C1 segment of cervical spinal cord (tissue), 14 donors: ENCODE results near the gene SKIC2.
"Not testable (repeated sequence)": the region's sequence is repeated elsewhere in the genome, so short reads cannot be mapped to it uniquely, and the experiment has no call there.

Experiments used
- DNase-seq, 14 donors: peaks; one replicate each; lab custom pipeline; 2025; lab: John Stamatoyannopoulos, UW

The SKIC2 gene

DNA sequence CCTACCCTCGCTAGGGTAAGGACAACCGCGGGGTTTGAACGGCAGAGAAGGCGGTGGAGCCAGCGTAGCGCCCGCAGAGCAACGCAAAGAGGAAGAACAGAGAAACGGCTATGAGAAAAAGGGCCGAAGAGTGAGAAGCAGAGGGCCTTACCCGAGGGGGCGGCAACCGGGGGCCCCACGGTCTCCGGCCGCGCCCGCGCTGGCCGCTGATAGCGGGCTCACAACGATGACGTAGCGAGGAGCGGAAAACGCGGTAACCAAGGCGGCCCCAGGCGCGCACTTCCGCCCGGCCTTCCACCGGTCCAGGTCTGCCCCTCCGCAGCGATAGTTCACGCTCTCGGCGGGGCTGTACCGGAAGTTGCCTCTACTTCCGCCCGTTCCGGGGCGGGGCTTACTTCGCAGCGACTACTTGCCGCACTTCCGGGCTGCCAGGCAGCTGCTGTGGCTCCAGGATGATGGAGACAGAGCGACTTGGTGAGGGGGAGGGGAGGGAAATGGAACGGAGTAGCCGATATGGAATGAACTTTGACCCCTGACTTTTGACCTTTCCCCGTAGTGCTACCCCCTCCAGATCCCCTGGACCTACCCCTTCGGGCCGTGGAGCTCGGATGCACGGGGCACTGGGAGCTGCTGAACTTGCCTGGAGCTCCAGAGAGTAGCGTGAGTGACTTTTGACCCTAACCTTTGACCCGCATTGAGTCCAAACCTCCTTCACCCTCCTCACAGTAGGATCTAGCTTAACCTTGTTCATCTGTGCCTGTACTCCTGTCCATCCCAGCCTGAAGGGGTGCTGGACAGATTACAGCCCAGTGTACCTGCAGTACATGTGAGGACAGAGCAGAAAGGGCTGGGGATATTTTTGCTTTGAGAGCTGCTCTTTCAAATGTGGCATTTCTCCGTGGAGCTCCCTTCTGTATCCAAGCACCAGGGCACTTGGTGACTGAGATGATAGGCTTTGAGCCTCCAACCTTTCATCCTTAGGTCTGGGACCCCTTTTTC is at the start of gene SKIC2, which contains the start of gene NELFE:
Gene SKIC2 (plus strand): TSS at position 435 of the 999 bp plus-strand sequence. CDS start 18 bp downstream, at position 453.
Gene NELFE (minus strand): TSS at position 231 of the 999 bp plus-strand sequence. CDS start 525 bp downstream, outside the sequence.
- peak; percentile 80 to 99 (median 95) for DNase-seq

DNA sequence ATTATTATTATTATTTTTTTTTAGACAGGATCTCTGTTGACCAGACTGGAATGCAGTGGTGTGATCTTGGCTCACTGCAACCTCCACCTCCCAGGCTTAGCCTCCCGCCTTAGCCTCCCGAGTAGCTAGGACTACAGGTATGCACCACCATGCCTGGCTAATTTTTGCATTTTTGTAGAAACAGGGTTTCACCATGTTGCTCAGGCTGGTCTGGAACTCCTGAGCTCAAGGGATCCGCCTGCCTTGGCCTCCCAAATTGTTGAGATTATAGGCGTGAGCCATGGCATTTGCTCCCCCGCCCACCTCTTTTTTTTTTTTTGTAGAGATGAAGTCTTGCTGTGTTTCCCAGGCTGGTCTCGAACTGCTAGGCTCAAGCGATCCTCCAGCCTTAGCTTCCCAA is 49.7 kb upstream of the SKIC2 start:
- not testable (repeated sequence) for DNase-seq

DNA sequence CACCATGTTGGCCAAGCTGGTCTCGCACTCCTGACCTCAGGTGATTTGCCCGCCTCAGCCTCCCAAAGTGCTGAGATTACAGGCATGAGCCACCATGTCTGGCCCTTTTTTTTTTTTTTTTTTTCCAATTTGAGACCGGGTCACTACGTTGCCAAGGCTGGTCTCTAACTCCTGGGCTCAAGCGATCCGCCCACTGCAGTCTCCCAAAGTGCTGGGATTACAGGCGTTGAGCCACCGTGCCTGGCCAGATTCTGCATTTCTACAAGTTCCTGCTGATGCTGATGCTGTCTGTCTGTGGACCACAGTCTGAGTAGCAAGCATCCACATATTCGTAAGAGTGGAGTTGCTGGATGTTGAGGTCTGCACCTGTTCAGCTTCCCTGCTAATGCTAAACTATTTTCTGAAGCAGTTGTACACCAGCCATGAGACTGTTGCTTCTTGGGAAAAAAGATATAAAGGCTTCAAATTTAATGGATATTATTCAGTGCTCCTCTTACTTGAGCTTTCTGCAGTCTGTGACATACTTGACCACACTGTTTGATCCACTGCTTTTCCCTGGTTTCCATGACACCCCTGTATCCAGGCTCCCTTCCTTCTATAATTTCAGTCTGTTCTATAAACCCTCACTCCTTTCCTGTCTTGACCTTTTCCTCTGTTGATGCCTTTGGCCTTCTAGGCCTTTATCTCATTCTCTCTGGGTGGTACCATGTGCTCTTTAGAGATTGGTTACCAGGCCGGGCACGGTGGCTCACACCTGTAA is 47.0 kb upstream of the SKIC2 start:
- DNase-seq, result no peak

DNA sequence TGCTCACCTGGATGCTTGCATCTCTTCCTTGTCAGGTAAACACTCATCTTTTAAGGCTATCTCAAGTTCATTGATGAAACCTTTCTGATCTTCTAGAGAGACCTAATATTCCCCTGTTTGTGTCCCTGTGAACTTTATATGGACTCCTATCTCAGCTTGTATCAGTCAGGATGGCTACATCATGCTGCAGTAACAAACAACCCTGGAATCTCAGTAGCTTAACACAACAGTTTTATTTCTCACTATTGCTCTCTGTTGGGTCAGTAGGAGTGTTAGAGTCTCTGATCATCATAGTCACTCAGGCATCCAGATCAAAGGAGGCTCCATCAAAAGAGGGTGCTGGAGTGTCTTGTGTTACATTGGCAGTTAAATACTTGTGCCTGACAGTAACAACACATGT is 43.6 kb upstream of the SKIC2 start:
- no peak for DNase-seq

DNA sequence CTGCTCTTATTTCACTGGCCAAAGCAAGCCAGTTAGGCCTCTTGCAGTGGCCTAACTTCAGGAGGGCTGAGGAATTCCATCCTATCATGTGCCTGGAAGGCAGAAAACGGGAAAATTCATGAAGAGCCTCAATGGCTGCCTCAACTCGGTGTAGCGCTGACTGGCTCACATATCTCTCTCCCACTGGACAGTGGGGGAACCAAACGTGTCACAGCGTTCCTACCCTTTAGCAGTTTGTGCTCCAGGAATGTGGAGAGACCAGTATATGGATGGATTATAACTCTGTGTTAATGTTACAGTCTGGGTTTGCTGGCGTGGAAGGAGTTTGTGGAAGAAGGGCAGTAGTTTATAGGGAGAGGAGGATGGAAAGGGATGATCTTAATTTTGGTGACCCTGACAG is 43.2 kb upstream of the SKIC2 start:
- DNase-seq, result no peak

DNA sequence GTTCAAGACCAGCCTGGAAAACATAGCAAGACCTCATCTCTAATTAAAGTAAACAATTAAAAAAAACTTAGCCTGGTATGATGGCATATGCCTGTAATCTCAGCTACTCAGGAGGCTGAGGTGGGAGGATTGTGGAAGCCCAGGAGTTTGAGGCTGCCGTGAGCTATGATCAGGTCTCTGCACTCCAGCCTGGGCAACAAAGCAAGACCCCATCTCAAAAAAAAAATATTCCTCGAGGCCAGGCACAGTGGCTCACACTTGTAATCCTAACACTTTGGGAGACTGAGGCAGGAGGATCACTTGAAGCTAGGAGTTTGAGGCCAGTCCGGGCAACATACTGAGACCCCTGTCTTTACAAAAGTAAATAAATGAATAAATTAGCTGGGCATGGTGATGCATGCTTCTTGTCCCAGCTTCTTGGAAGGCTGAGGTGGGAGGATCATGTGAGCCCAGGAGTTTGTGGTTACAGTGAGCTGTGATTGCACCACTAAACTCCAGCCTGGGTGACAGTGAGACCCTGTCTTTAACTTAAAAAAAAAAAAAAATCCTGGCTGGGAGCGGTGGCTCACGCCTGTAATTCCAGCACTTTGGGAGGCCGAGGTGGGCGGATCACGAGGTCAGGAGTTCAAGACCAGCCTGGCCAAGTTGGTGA is 40.8 kb upstream of the SKIC2 start:
- no peak for DNase-seq

DNA sequence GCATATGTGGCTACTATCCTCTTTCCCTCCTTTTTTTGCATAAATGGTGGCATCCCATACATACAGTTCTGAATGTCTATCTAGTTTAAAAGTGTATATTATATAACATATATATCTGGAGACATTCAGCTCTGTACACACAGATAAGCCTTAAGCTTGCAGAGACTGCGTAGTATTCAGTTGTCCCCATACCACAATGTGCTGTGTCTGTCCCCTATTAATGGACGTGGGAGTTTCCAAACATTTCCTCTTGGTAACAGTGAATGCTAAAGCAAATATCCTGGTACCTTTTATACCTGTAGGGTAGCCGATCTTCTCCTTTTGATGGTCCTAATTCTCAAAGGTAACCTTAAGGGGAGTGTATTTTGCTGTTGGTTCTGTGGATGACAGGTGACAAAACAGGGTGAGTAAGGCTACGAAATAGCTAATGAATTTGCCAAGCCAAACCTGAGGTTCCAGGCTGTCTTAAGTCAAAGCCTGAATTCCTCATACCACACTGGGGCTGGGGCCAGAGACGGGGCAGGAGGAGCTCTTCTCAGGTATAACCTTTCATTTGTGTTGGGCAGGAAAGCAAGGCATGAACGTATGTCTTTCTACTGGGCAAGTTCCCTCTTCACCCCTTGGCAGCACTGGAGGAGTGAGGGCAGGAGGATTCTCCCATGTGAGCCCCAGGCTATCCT is 39.2 kb upstream of the SKIC2 start:
- DNase-seq, result no peak

DNA sequence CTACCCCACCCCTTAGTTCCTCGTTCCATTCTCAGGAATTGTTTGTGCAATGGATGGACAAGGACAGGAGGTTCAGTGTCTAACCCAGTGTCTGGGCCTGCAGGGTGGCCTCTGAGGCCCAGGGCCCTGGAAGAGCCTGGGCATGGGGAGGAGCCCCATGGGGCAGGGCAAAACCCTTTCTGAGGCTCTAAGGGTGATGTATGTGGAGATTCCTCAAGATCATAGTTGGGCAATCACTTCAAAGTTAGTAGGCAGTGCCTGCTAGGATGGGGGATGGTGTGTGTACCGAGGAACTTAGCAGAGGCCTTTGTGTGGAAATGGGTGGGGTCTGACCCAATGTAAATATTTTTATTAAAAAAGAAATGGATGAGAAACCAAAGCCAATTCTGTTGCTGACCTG is 38.2 kb upstream of the SKIC2 start:
- DNase-seq, result no peak

DNA sequence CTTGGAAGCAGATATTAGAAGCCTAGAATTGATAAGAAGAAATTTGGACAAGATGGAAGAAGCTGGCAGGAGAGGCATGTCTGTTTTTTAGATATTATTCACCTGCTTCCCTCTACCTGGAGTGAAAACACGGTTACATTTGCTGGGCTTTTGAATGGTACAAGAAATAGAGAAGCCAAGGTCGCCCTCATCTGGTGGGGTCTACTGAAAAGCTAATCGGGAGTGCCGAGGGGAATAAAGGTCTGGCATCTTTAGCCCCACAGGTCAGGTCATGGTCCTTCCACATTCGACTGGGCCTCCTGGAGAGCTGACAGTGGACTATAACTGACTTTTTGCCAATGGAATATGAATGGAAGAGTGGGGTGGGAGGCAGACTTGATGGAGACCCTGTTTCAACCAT is 36.0 kb upstream of the SKIC2 start:
- DNase-seq, result no peak

DNA sequence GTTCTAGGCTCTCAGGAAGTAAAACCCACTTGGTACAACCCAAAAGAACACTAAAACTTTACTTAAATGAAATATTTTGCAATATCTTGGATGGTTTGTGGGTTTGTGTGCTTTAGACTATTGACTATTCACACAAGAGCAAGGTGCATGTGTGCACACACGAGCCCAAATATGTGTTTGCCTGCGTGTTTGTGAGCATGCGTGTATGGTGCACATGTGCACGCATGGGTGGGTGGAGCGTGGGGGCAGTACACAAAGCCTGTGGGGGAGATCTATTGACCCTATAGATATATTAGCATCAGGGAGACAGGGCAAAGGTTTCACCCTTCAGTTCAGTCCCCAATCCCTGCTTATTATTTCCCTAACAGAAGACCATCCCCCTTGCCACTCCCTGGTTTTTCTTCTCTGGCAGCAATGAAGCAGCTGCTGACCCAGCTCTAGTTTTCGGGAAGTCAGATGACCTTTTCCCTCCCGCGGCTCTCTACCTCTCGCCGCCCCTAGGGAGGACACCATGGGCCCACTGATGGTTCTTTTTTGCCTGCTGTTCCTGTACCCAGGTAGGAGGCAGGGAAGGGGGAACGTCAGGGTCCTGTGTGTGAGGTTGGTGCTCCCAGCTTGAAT is 31.6 kb upstream of the SKIC2 start, which contains the start of gene C2:
Gene C2 (plus strand): TSS at position 476 of the 621 bp plus-strand sequence. CDS start 36 bp downstream, at position 512.
- DNase-seq, result no peak

DNA sequence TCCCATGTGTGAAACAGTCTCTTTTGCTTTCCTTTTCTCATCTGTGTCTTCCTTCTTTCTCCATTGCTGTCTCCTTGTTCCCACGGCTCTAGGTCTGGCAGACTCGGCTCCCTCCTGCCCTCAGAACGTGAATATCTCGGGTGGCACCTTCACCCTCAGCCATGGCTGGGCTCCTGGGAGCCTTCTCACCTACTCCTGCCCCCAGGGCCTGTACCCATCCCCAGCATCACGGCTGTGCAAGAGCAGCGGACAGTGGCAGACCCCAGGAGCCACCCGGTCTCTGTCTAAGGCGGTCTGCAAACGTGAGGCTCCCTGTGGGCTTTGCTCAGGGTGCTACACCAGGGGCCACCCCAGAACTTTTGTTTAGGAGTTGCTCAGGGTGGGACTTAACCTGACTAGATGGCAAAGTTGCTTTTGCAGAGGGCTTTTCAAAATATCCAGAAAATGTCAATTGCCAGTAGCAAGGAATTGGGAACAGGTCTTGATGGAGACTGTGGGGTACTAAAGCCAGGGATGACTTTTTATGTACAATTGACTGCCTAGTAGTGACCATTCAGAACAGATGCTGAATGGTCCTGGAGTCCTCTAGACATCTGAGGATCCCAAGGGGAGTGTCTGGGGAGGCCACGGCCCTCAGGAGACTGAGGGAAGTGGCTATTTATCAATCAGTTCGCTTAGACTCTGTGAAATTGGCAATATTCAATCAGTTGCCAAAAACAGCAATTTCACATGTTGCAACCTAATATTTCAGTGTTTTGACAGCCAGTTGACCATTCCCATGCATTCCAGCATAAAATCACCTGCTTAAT is 30.9 kb upstream of the SKIC2 start:
- DNase-seq, result no peak

DNA sequence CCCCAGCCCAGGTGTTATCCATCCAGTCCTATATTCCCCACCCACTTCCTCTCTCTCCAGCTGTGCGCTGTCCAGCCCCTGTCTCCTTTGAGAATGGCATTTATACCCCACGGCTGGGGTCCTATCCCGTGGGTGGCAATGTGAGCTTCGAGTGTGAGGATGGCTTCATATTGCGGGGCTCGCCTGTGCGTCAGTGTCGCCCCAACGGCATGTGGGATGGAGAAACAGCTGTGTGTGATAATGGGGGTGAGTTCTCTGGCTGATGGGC is 30.4 kb upstream of the SKIC2 start:
- DNase-seq, result no peak

DNA sequence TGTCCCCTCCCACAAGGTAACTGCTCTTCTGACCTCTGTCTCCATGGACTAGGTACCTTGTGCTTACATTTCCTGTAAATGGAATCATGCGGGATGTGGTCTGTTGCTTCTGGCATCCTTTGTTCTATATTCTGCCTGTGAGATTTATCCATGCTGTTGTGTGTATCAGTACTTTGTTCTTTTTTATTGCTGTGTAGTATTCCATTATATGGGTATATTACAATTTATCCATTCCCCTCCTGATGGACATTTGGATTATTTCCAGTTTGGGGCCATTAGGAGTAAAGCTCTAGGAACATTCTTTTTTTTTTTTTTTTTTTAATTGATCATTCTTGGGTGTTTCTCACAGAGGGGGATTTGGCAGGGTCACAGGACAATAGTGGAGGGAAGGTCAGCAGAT is 28.0 kb upstream of the SKIC2 start:
- DNase-seq, result no peak

DNA sequence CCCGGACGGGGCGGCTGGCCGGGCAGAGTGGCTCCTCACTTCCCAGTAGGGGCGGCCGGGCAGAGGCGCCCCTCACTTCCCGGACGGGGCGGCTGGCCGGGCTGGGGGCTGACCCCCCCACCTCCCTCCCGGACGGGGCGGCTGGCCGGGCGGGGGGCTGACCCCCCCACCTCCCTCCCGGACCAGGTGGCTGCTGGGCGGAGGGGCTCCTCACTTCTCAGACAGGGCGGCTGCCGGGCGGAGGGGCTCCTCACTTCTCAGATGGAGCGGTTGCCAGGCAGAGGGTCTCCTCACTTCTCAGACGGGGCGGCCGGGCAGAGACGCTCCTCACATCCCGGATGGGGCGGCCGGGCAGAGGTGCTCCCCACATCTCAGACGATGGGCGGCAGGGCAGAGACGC is 26.8 kb upstream of the SKIC2 start:
- not testable (repeated sequence) for DNase-seq

DNA sequence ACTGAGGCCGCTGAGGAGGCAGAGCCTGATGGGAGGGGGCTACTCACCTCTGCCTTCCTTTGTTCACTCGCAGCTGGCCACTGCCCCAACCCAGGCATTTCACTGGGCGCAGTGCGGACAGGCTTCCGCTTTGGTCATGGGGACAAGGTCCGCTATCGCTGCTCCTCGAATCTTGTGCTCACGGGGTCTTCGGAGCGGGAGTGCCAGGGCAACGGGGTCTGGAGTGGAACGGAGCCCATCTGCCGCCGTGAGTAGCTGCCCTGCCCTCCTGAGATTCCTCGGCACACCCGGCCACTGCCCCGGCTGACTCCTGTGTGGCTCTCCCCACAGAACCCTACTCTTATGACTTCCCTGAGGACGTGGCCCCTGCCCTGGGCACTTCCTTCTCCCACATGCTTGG is 25.4 kb upstream of the SKIC2 start:
- no peak for DNase-seq

DNA sequence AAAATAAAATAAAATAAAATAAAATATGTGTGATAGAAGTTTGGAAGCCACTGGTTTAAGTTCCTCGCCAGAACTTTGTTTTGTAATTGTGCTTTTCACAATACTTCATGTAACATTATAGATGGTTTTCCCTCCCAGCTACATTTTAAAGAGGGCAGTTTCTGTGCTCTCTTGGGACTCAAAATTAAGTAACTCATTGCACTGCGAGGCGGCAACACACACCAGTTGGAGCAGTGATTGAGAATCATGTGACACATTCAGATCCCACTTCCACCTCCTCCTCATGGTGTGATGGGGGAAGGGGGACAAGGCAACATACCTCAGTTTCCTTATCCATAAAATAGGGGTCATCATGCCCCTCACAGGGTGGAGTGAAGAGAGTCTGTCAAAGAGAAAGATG is 24.0 kb upstream of the SKIC2 start:
- no peak for DNase-seq

DNA sequence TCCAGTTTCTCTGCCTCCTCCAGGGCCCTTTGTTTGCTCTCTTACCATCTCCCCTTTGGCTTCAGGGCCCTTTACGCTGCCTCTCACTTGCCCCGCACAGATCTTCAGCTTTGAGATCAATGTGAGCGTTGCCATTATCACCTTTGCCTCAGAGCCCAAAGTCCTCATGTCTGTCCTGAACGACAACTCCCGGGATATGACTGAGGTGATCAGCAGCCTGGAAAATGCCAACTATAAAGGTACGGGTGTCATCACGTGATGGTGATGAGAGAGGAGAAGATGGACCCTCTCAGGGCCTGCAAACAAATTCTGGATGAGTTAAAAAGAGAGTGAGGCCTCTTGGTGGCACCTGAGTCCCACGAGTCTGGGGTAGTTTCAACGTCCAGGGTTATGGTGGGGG is 23.2 kb upstream of the SKIC2 start:
- no peak for DNase-seq

DNA sequence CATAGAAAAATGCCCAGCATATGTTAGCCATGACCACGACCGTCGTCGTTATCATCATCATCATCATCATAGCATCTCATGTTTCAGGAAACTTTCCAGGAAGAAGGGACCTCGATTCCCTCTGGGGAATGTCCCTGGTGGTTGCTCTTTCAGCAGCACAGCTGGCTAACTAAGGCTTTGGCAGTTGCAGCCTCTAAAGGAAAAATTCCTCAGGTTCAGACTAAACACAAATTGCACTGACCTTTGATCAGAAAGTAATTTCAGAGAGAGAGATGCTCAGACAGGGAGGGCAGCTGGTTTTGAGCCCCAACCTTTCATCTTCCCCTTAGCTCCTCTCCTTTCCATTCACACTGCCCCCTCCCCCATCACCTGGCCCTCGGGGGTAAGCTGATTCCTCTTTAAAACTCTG is 18.7 kb upstream of the SKIC2 start:
- DNase-seq, result no peak

DNA sequence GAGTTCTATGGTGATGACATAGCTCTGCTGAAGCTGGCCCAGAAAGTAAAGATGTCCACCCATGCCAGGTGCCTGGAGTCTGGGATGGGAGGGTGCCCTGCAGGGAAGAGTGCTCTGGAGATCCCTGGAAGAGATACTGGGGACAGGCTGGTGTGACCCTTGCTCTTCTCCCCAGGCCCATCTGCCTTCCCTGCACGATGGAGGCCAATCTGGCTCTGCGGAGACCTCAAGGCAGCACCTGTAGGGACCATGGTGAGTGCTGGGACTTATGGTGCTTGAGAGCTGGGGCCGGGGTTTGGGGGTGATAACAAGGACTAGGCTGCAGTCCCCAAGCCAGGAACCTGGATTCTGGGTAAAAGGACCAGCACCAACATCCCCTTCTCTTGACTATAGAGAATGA is 15.2 kb upstream of the SKIC2 start:
- no peak for DNase-seq

DNA sequence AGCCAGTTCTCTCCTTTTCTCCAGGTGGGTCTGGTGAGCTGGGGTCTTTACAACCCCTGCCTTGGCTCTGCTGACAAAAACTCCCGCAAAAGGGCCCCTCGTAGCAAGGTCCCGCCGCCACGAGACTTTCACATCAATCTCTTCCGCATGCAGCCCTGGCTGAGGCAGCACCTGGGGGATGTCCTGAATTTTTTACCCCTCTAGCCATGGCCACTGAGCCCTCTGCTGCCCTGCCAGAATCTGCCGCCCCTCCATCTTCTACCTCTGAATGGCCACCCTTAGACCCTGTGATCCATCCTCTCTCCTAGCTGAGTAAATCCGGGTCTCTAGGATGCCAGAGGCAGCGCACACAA is 13.8 kb upstream of the SKIC2 start:
- DNase-seq, result no peak
